Erythroblast (primary cell): ENCODE results near the gene SLC29A1.

Experiments
- DNase-seq, 2 experiments: peaks; one replicate each; lab custom pipeline; 2025; lab: John Stamatoyannopoulos, UW
- GATA1 ChIP-seq: IDR thresholded peaks from 2 replicates; pipeline ENCODE4 v1.6.1; 2011; ENCODE audit warnings: low read depth, mild to moderate bottlenecking, control low read depth, low read length, moderate library complexity
- POLR2A ChIP-seq: IDR thresholded peaks from 2 replicates; pipeline ENCODE4 v1.6.1; 2011; ENCODE audit warnings: mild to moderate bottlenecking, low read length

SLC29A1 gene

DNA sequence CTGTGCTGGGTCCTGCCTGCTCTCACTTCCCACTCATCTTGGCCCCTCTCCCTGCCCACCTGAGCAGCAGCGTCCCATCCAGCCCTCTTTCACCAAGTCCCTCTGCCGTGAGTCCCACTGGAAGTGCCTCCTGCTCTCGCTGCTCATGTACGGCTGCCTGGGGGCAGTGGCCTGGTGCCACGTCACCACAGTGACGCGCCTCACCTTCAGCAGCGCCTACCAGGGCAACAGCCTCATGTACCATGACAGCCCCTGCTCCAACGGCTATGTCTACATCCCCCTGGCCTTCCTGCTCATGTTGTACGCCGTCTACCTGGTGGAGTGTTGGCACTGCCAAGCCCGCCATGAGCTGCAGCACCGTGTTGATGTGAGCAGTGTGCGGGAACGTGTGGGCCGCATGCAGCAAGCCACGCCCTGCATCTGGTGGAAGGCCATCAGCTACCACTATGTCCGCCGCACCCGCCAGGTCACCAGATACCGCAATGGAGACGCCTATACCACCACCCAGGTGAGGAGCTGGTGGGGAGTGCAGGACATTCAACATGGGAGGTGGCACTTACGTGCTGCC lies 49.7 kb downstream of the SLC29A1 start:
- TF ChIP-seq POLR2A (no peak), GATA1 (no peak)
- DNase-seq = no peak

GRCh38 chr6:44273617-44274016 lies 50.2 kb downstream of the SLC29A1 start:
- DNase-seq = no peak
- TF ChIP-seq GATA1 (no peak), POLR2A (no peak)

DNA sequence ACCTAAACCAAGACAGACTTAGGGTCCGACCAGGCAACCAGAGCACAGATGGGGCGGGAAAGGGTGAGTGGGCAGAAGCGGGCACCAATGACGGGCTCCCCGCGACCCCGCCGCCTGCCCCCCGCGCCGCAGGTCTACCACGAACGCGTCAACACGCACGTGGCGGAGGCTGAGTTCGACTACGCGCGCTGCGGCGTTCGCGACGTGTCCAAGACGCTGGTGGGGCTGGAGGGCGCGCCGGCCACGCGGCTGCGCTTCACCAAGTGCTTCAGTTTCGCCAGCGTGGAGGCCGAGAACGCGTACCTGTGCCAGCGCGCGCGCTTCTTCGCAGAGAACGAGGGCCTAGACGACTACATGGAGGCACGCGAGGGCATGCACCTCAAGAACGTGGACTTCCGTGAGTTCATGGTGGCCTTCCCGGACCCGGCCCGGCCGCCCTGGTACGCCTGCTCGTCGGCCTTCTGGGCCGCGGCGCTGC lies 51.9 kb downstream of the SLC29A1 start:
- TF ChIP-seq GATA1 (no peak), POLR2A (no peak)

DNA sequence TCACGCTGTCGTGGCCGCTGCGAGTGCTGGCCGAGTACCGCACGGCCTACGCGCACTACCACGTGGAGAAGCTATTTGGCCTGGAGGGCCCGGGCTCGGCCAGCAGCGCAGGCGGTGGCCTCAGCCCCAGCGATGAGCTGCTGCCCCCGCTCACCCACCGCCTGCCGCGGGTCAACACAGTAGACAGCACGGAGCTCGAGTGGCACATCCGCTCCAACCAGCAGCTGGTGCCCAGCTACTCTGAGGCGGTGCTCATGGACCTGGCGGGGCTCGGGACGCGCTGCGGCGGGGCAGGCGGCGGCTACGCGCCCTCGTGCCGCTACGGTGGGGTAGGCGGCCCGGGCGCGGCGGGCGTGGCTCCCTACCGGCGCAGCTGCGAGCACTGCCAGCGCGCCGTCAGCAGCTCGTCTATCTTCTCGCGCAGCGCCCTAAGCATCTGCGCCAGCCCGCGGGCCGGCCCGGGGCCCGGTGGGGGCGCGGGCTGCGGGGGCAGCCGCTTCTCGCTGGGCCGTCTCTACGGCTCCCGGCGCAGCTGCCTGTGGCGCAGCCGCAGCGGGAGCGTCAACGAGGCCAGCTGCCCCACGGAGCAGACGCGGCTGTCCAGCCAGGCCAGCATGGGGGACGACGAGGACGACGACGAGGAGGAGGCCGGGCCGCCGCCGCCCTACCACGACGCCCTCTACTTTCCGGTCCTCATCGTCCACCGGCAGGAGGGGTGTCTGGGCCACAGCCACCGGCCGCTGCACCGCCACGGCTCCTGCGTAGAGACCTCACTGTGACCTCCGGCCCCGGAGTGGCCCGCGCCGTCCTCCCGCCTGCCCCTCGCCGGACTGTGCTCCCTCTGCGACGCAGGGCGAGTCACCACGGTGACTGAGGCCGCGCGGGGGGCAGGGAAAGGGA lies 52.6 kb downstream of the SLC29A1 start:
- DNase-seq = peak; percentile 58 to 60
- no peak for TF ChIP-seq POLR2A
- TF ChIP-seq GATA1 = no peak

More for the DNA sequence above, 51.9 kb downstream of the SLC29A1 start:
- no peak for DNase-seq

GRCh38 chr6:44276667-44277640 lies 53.6 kb downstream of the SLC29A1 start:
- no peak for DNase-seq
- TF ChIP-seq POLR2A (no peak), GATA1 (no peak)

- DNase-seq = no peak
Observed at GRCh38 chr6:44277763-44278162, 54.4 kb downstream of the SLC29A1 start.

GRCh38 chr6:44278315-44278714 lies 54.9 kb downstream of the SLC29A1 start:
- TF ChIP-seq POLR2A (no peak), GATA1 (no peak)
- DNase-seq = no peak

More at GRCh38 chr6:44277763-44278162, 54.4 kb downstream of the SLC29A1 start:
- TF ChIP-seq GATA1 = no peak
- no peak for TF ChIP-seq POLR2A

- DNase-seq = no peak
- TF ChIP-seq GATA1 (no peak), POLR2A (no peak)
Observed at GRCh38 chr6:44278774-44279697, 55.6 kb downstream of the SLC29A1 start.
